Glutamatergic neuron (in vitro differentiated cells): ENCODE results near the gene ERCC6L2. TPM values are rescaled to one million over a fixed set of nuclear protein-coding genes. Genes with fewer than 3 reads are reported as not detected.

Experiments
- DNase-seq: peaks from one replicate; pipeline ENCODE4 v3.0.0; 2022
- H3K27ac Mint-ChIP-seq: one replicate; pipeline ENCODE4 v1.8.0; 2020; ENCODE audit warnings: mild to moderate bottlenecking, mixed read lengths, inconsistent platforms; ENCODE audit not compliant: unreplicated experiment
- H3K27me3 Mint-ChIP-seq: one replicate; pipeline ENCODE4 v1.8.0; 2020; ENCODE audit warnings: mild to moderate bottlenecking, moderate library complexity, mixed read lengths, inconsistent platforms; ENCODE audit not compliant: unreplicated experiment
- H3K36me3 Mint-ChIP-seq: one replicate; pipeline ENCODE4 v1.8.0; 2020; ENCODE audit warnings: mild to moderate bottlenecking, mixed read lengths, inconsistent platforms; ENCODE audit not compliant: unreplicated experiment
- H3K4me1 Mint-ChIP-seq: one replicate; pipeline ENCODE4 v1.8.0; 2020; ENCODE audit warnings: mild to moderate bottlenecking, low read depth, mixed read lengths, inconsistent platforms; ENCODE audit not compliant: unreplicated experiment
- H3K4me3 Mint-ChIP-seq: one replicate; pipeline ENCODE4 v1.8.0; 2020; ENCODE audit warnings: mild to moderate bottlenecking, mixed read lengths, inconsistent platforms; ENCODE audit not compliant: unreplicated experiment
- H3K9me3 Mint-ChIP-seq: one replicate; pipeline ENCODE4 v1.8.0; 2020; ENCODE audit warnings: mild to moderate bottlenecking, moderate library complexity, mixed read lengths, inconsistent platforms; ENCODE audit not compliant: unreplicated experiment
- total RNA-seq: library from RNA; stranded (reverse); fragmentation: NEBNext Ultra II Directional; extraction: Animal tissue kit (Norgen Biotek cat#: 25700); gene quantifications from one replicate; pipeline ENCODE4 v1.2.1, GENCODE V29; 2021; ENCODE audit not compliant: unreplicated experiment
- TF ChIP-seq, protein P1 (sequence below): fragments of 200-600 bp; sonication (generic); IDR thresholded peaks from one replicate; pipeline ENCODE4 v1.5.0; 2021; ENCODE audit not compliant: partially characterized antibody, unreplicated experiment

Gene ERCC6L2
- total RNA-seq, 1 donor from 2014 or later: 51.3 TPM

DNA sequence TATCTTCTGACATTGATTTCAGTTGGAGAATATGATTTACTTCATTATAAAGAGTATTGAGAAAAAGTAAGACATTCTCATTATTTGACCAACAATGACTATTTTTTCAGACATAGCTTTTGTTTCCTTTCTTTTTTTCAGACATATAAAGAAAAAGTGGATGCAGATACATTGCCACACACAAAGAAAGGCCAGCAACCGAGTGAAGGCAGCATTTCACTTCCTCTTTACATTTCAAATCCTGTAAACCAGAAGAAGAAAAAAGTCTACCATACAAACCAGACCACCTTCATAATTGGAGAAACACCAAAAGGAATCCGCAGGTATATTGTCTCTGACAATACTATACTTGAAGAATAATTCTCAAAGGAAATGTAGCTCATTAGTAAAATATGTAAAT is 128.9 kb downstream of the ERCC6L2 start:
- Mint-ChIP-seq H3K4me1 (no peaks in the 10 kb centered on the region), H3K27me3 (peaks cover 1% of the 10 kb centered on the region)
- TF ChIP-seq, protein P1, sequence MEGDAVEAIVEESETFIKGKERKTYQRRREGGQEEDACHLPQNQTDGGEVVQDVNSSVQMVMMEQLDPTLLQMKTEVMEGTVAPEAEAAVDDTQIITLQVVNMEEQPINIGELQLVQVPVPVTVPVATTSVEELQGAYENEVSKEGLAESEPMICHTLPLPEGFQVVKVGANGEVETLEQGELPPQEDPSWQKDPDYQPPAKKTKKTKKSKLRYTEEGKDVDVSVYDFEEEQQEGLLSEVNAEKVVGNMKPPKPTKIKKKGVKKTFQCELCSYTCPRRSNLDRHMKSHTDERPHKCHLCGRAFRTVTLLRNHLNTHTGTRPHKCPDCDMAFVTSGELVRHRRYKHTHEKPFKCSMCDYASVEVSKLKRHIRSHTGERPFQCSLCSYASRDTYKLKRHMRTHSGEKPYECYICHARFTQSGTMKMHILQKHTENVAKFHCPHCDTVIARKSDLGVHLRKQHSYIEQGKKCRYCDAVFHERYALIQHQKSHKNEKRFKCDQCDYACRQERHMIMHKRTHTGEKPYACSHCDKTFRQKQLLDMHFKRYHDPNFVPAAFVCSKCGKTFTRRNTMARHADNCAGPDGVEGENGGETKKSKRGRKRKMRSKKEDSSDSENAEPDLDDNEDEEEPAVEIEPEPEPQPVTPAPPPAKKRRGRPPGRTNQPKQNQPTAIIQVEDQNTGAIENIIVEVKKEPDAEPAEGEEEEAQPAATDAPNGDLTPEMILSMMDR: no peak

DNA sequence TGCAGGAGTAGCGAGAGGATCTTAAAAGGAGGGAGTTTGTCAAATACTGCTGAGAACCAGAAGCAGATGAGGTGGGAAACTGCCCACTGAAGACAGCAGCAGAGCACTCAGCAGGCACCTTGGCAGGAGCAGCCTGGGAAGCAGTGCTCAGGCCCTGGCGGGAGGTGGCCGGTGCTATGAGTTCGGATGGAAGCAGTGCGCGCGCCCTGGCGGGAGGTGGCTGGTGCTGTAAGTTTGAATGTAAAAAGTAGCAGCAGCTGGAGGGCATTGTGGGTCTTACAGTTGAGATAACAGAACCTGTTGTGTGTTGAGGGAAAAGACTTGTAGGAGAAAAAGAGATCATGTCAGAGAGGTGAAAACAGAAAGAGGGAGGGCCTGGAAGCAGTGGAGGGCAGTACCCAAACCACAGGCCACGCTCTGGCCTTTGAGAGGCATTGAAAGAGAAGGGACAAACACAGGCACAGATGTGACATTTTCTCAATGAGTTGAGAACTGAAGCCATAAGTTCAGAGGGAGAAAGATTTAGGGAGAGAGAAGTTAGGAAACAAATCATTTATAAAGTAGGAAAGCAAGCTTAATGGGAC is 130.9 kb downstream of the ERCC6L2 start:
- TF ChIP-seq, protein P1: no peak
- H3K4me1 Mint-ChIP-seq: no peaks in the 10 kb centered on the region

More for the DNA sequence above, 128.9 kb downstream of the ERCC6L2 start:
- H3K27ac Mint-ChIP-seq: no peak overlapping the region
- peaks cover 4% of the 10 kb centered on the region for H3K9me3 Mint-ChIP-seq
- no peak for DNase-seq
- H3K36me3 Mint-ChIP-seq: peaks cover 5% of the 10 kb centered on the region
- H3K4me3 Mint-ChIP-seq: no peak overlapping the region

DNA sequence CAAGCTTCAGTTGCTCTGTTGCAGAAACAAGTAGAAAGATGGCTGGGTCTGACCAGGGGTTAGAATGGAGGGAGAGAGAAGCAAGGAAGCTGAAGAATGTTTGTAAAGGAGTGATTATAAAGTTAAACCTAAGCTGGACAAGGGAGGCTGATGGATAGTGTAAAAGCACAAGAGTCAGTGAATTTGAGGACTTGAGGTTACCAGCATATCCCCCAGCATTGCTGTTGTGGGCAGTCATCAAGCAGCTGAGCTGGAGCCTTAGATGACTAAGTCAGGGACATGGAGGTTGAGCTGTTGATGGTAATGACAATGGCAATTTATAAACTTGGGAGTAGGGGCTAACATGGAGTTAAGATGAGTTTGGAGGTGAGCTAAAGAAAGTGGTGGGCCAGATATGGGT is 131.5 kb downstream of the ERCC6L2 start:
- H3K36me3 Mint-ChIP-seq: peaks cover 5% of the 10 kb centered on the region
- no peak overlapping the region for H3K4me3 Mint-ChIP-seq
- no peak for DNase-seq
- H3K4me1 Mint-ChIP-seq: no peaks in the 10 kb centered on the region
- H3K9me3 Mint-ChIP-seq: peaks cover 4% of the 10 kb centered on the region
- H3K27me3 Mint-ChIP-seq: no peaks in the 10 kb centered on the region
- TF ChIP-seq, protein P1: no peak
- no peak overlapping the region for H3K27ac Mint-ChIP-seq

More for the DNA sequence above, 130.9 kb downstream of the ERCC6L2 start:
- no peak for DNase-seq
- H3K27me3 Mint-ChIP-seq: no peaks in the 10 kb centered on the region
- H3K9me3 Mint-ChIP-seq: peaks cover 4% of the 10 kb centered on the region
- no peak overlapping the region for H3K4me3 Mint-ChIP-seq
- peaks cover 5% of the 10 kb centered on the region for H3K36me3 Mint-ChIP-seq
- no peak overlapping the region for H3K27ac Mint-ChIP-seq

DNA sequence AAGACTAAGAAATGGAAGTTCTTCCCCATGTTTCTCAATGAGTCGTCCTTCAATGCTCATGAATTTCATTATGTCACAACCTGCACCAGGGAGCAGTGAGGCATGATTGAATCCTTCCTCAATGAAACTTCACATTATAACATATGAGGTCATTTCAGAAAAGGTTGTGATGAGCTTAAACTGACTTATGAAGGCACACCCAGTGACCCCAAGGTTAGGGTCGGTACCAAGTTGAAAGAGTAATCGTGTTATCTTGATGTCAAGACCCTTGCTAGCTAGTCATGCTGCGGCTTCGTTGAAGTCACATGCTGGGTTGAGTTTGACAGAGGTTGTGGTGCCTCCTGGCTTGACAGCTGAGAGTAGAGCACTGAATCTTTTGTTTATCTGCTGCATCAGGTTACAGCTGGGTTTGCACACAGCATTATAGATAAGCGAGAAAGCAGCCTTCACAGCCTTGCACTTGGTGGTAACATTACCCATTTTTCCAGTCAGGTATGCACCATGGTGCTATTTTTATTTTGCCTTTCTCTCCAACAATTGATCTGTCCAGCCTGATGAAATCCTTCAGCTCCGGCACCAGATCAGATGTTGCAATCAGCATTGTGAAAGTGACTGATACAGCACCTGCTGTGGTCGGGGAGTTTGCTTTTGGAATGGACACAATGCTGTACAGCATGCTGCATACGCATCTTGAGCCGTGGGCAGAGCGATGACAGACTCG is 133.2 kb downstream of the ERCC6L2 start:
- TF ChIP-seq, protein P1: no peak
- Mint-ChIP-seq H3K27me3 (no peaks in the 10 kb centered on the region), H3K4me3 (no peak overlapping the region), H3K27ac (no peak overlapping the region), H3K36me3 (no peaks in the 10 kb centered on the region), H3K4me1 (no peaks in the 10 kb centered on the region), H3K9me3 (no peaks in the 10 kb centered on the region)
- DNase-seq: no peak

DNA sequence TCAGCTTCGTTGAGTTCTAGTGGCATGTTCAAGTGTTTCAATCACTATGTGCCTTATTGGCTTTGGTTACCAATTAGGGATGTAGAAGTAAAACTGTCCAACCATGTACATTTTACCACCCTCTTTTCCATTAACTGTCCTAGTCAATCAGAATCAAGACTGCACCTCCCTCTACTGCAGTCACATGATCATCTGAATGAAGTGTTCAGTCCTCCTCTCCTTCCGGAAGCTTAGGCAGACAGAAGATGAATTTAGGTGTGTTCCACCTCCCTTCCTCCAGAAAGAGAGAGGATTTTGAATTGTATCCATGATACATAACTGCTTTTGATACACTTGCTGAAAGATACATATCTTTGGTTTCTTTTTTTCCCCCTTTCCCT is 133.7 kb downstream of the ERCC6L2 start:
- TF ChIP-seq, protein P1: no peak
- Mint-ChIP-seq H3K36me3 (no peaks in the 10 kb centered on the region), H3K27me3 (no peaks in the 10 kb centered on the region), H3K27ac (no peak overlapping the region), H3K4me1 (no peaks in the 10 kb centered on the region), H3K9me3 (no peaks in the 10 kb centered on the region), H3K4me3 (no peak overlapping the region)
- DNase-seq: no peak
